Progenitor cell of endocrine pancreas (in vitro differentiated cells): ENCODE results near the gene COL4A1. TPM values are rescaled to one million over a fixed set of nuclear protein-coding genes. Genes with fewer than 3 reads are reported as not detected.

Experiments
- DNase-seq: peaks from one replicate; pipeline ENCODE4 v3.0.0; 2021; ENCODE audit warnings: low spot score; ENCODE audit not compliant: unreplicated experiment
- H3K27ac Mint-ChIP-seq: 2 replicates; pipeline ENCODE4 v1.8.0; 2021; ENCODE audit warnings: mild to moderate bottlenecking, moderate library complexity, mixed read lengths
- H3K27me3 Mint-ChIP-seq: 2 replicates; pipeline ENCODE4 v1.8.0; 2021; ENCODE audit warnings: mixed read lengths
- H3K36me3 Mint-ChIP-seq: 2 replicates; pipeline ENCODE4 v1.8.0; 2022; ENCODE audit warnings: mixed read lengths; ENCODE audit not compliant: insufficient read depth
- H3K4me1 Mint-ChIP-seq: 2 replicates; pipeline ENCODE4 v1.8.0; 2021; ENCODE audit warnings: low read depth, mixed read lengths
- H3K4me3 Mint-ChIP-seq: 2 replicates; pipeline ENCODE4 v1.8.0; 2021; ENCODE audit warnings: low read depth, mild to moderate bottlenecking, moderate library complexity, mixed read lengths
- H3K9me3 Mint-ChIP-seq: 2 replicates; pipeline ENCODE4 v1.8.0; 2021; ENCODE audit warnings: low read depth, mixed read lengths
- CTCF ChIP-seq: fragments of 200-600 bp; sonication (generic); IDR thresholded peaks from one replicate; pipeline ENCODE4 v1.5.0; 2021; ENCODE audit warnings: antibody characterized with exemption, mild to moderate bottlenecking; ENCODE audit not compliant: unreplicated experiment
- total RNA-seq: library from RNA; stranded (reverse); gene quantifications from 2 replicates; pipeline ENCODE4 v1.2.1, GENCODE V29; 2021

COL4A1 gene
- total RNA-seq, 1 donor from 2014 or later: 81.3 TPM

GRCh38 chr13:110269509-110270185 lies 37.3 kb downstream of the COL4A1 start:
- H3K36me3 Mint-ChIP-seq: no peaks in the 10 kb centered on the region
- DNase-seq: no peak
- H3K27ac Mint-ChIP-seq: no peak overlapping the region
- peaks cover 5% of the 10 kb centered on the region for H3K4me1 Mint-ChIP-seq
- TF ChIP-seq CTCF: no peak
- no peaks in the 10 kb centered on the region for H3K27me3 Mint-ChIP-seq
- no peaks in the 10 kb centered on the region for H3K9me3 Mint-ChIP-seq
- no peak overlapping the region for H3K4me3 Mint-ChIP-seq

DNA sequence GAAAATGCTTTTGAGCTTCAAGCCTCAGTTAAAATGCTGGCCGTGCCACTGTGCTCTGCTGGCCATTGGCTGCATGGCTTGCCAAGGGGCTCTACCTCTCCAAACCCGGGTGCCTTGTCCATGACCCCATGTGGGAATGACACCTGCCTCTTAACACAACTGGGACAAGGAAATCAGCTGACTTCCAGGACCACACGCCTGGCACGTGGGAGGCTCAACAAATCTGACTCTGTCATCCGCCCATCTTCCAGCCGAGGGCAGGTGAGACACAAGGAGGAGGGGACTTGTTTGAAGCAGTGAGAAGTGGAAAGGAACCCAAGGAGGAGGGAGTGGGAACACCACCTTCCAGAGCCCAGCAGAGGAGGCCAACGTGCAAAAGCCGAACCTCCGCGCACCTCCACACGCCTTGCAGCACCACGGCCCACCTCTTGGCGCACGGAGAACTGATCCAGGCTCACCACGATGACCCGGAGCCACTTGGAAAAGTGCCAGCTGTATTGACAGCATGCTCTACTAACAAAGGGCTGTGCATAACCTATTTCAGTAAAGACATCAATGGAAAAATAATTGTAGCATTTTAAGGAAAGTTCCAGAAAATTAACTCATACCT lies 38.3 kb downstream of the COL4A1 start:
- Mint-ChIP-seq H3K9me3 (no peaks in the 10 kb centered on the region), H3K4me1 (peaks cover 10% of the 10 kb centered on the region), H3K27ac (no peak overlapping the region), H3K4me3 (no peak overlapping the region), H3K27me3 (no peaks in the 10 kb centered on the region), H3K36me3 (no peaks in the 10 kb centered on the region)
- DNase-seq: no peak
- no peak for TF ChIP-seq CTCF

- H3K4me3 Mint-ChIP-seq: no peak overlapping the region
- TF ChIP-seq CTCF: no peak
- H3K36me3 Mint-ChIP-seq: no peaks in the 10 kb centered on the region
- H3K27me3 Mint-ChIP-seq: no peaks in the 10 kb centered on the region
- H3K27ac Mint-ChIP-seq: no peak overlapping the region
- no peak for DNase-seq
- peaks cover 10% of the 10 kb centered on the region for H3K4me1 Mint-ChIP-seq
- no peaks in the 10 kb centered on the region for H3K9me3 Mint-ChIP-seq
These were observed 38.9 kb downstream of the COL4A1 start for GRCh38 chr13:110268061-110268460.

DNA sequence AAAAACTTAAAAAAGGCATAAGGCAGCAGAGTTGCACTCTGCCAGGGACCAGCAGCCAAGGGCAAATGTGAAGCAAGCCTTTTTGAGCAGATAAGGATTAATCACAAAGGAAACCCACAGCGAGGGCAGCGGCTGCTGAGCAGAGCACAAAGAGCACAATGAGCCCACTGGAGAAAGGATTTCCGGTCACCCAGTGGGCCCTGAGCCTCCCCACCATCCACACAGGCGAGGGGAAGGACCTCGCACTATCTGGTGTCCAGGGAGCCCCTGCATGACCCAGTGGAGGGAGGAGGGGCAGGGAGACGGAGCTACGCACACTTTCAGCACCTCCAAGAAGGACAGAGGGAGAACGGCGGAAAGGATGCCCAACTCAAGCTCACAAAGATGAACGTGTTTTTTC lies 40.0 kb downstream of the COL4A1 start:
- no peaks in the 10 kb centered on the region for H3K36me3 Mint-ChIP-seq
- H3K27me3 Mint-ChIP-seq: no peaks in the 10 kb centered on the region
- no peaks in the 10 kb centered on the region for H3K9me3 Mint-ChIP-seq
- DNase-seq: no peak
- no peak for TF ChIP-seq CTCF
- no peak overlapping the region for H3K4me3 Mint-ChIP-seq
- no peak overlapping the region for H3K27ac Mint-ChIP-seq
- H3K4me1 Mint-ChIP-seq: peaks cover 12% of the 10 kb centered on the region

DNA sequence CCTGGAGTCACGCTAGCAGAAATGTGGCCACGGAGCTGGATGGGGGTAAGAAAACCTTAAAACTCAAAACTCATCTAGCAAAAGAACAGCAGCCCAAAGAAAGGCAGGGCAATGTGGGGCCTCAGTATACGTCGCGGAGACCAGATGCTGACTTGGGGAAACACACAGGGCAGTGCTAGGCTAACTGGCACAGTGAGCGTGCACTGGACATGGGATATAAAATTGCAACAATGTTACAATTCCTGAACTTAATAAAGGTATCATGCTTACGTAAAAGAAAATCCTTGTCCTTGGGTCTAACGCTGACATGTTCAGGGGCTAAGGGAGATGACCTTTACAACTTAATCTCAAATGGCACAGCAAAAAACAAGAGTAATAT lies 40.5 kb downstream of the COL4A1 start:
- no peak overlapping the region for H3K27ac Mint-ChIP-seq
- DNase-seq: no peak
- H3K27me3 Mint-ChIP-seq: no peaks in the 10 kb centered on the region
- no peak for TF ChIP-seq CTCF
- H3K36me3 Mint-ChIP-seq: no peaks in the 10 kb centered on the region
- H3K4me3 Mint-ChIP-seq: no peak overlapping the region
- peaks cover 12% of the 10 kb centered on the region for H3K4me1 Mint-ChIP-seq
- H3K9me3 Mint-ChIP-seq: no peaks in the 10 kb centered on the region
